Kidney tubule cell (primary cell): ENCODE measurements around the gene TTC27.

Experiments used
- DNase-seq: peaks from one replicate; pipeline ENCODE4 v3.0.0-alpha.2; 2018; ENCODE audit warnings: low spot score

Gene TTC27

DNA sequence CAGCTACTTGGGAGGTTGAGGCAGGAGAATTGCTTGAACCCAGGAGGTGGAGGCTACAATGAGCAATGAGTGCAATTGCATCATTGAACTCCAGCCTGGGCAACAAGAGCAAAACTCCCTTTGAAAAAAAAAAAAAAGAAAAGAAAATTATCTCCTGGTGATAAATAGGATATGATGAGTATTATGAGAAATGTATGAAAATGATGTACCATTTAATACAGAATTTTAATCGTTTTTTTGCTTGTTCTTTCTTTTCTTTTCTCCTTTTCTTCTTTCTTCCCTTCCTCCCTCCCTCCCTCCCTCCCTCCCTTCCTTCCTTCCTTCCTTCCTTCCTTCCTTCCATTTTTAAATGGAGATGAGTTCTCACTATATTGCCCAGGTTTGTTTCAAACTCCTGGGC lies 40.4 kb downstream of the TTC27 start:
- no peak for DNase-seq

DNA sequence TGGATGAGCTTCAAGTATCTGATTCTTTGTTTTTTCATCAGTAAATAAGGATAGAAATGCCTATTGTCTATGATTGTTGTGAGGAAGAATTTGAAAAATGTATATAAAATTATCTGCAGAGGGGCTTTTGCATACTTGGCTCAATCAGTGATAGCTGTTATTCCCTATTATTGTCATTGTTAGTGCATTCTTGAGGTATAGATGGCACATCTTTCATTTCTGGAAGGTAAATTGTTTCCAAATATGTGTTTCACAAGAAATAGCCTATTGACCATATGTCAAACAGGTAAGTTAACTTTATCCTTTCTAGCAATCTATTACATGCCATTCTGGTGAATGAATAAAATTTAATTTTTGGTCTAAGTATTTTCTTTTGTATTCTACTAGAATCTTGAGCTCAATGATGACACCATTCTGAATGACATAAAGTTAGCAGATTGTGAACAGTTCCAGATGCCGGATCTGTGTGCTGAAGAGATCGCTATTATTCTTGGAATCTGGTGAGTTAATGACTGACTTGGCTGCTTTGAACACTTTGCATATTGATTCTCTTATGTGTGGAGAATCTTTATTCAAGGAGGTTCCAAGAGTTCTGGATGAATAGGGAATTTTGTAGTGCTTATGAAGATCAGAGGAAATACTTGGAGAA lies 44.2 kb downstream of the TTC27 start:
- DNase-seq: peak; percentile 21

DNA sequence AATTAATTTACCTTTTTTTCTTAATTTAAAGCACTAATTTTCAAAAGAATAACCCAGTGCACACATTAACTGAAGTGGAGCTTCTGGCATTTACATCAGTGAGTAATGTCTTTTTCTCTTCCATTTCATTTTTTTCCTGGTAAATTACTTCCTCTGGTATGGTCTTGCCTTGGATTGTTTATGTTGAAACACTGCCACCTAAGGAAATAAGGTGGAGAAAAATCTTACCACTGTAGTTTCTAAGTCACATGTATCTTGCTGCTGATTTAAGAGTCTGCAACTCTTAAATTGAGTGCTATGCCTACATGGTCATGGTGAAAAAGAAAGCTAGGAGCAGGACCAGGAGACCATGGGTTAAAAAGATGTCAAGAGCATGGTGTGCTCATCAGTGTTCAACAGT lies 51.0 kb downstream of the TTC27 start:
- DNase-seq: no peak

DNA sequence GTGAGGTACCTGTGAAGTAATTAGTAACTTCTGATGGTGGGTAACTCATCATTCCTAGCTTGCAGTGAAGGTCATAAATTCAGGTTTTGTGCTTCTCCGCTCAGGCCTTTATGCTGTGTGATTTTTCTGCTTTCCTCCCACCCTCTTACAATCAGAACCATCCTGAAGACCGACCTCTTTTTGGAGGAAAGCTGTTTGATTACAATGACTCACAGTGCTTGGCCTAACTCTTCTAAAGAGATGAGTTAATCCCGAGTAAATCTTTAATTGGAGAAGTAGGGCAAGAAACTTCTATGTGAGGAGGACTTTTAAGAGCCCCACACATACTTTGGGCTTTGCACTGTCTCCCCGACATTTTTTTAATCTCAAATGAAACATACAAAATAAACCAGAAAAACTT lies 53.1 kb downstream of the TTC27 start:
- DNase-seq: peak; percentile 49

DNA sequence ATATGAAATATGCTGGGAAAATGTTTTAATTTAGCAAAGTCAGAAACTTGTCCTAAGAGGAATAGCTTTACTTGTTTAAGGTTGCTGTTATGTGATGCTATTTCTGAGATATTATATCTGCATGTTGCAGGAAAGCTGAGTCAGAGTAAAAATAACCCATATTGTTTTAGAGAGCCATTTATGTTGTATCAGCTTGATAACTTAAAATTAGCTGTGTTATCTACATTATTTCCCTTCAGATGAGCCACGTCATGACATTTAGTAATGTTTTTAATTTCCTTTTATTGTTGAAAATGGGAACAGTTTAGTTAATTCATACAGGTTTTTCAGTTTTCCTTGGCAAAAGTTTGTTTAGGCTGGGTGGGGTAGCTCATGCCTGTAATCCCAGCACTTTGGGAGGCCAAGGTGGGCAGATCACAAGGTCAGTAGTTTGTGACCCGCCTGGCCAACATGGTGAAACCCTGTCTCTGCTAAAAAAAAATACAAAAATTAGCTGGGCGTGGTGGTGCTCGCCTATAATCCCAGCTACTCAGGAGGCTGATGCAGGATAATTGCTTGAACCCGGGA lies 55.8 kb downstream of the TTC27 start:
- DNase-seq: no peak

DNA sequence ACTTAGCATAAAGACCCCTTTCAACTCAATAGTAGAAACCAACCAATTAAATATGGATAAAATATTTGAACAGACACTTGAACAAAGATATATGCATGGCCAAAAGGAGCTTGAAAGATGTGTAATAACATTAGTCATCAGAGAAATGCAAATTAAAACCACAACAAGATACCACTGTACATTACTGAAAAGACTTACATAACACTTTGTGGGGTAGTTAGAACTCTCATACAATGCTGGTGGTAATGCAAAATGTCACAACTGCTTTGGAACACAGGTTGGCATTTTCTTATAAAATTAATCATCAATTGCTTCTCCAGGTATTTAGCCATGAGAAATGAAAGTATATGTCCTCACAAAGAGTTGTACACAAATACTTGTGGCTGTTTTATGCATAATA lies 60.7 kb downstream of the TTC27 start:
- DNase-seq: peak; percentile 54

DNA sequence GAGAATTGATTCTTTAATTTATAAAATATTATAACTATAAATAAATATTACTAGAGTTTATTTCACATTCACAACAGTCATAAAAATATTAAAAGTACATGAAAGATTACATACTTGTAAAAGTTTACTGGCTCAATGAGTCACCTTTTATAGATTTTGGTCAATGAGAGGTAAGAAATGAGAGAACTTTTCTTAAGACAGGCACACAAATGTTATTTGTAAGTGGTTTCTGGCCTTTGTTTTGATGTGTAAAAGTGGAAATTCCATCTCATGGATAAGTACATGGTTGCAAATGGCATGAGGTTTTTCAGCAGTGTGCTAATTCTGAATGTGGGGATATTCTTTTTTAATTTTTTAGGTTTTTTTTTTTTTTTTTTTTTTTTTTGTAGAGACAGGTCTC lies 63.8 kb downstream of the TTC27 start:
- DNase-seq: no peak

DNA sequence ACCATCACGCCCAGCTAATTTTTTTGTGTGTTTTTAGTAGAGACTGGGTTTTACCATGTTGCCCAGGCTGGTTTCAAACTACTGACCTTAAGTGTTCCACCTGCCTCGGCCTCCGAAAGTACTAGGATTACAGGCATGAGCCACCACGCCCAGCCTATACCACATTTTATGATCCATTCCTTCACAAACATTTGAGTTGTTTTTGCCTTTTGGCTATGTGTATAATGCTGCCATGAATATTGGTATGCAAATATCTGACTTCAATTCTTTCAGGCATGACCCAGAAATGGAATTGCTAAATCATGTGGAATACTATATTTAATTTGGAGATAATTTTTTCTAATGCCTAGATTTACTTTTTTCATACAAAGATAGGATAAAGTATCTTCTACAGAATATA lies 68.6 kb downstream of the TTC27 start:
- no peak for DNase-seq

DNA sequence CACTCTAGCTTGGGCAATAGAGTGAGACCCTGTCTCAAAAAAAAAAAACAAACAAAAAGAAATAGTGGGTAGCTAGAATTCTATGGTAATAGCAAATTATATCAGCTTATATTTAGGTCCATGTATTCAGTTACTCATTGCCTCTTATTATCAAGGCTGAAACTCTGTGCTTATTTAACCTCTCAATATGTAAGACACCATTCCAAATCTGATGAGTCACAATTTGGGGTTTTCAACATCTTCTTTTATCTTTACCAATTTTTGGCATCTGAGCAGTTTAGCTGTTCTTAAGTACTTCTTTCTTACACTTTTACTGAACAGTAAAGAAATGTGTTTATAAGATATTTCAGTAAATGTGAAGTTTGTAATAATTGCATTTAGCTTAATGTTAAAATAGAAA lies 69.3 kb downstream of the TTC27 start:
- DNase-seq: no peak

DNA sequence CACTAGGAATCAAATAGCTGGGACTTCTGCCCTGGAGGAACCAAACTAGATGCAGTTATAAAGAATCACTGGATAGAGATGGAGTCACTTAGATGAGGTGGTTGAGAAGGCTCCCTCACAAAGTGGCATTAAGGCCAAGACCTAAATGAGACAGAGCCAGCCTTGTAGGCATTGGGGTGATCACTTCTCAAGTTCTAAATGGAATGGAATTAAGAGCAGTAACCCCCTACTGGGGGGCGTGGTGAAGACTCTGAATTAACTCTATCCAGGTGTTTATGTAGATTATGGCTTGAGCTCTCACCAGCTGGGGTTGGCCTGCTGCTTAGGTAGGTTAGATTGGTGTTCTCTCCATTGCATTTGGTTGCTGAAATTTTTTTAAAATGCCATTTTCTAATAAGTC lies 71.3 kb downstream of the TTC27 start:
- DNase-seq: no peak

DNA sequence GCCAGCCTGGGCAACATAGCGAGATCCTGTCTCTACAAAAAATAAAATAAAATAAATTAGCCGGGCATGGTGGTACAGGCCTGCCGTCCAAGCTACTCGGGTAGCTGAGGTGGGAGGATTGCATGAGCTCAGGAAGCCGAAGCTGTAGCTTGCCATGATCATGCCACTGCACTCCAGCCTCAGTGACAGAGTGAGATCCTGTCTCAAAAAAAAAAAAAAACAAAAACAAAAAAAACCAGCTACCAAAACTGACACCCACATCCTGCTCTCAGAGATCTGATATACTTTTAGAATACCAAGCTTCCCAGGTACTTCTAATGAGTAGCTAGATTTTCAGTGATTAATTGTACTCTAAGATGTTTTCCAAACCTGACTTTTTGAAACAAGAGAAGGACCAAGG lies 74.0 kb downstream of the TTC27 start:
- DNase-seq: no peak

DNA sequence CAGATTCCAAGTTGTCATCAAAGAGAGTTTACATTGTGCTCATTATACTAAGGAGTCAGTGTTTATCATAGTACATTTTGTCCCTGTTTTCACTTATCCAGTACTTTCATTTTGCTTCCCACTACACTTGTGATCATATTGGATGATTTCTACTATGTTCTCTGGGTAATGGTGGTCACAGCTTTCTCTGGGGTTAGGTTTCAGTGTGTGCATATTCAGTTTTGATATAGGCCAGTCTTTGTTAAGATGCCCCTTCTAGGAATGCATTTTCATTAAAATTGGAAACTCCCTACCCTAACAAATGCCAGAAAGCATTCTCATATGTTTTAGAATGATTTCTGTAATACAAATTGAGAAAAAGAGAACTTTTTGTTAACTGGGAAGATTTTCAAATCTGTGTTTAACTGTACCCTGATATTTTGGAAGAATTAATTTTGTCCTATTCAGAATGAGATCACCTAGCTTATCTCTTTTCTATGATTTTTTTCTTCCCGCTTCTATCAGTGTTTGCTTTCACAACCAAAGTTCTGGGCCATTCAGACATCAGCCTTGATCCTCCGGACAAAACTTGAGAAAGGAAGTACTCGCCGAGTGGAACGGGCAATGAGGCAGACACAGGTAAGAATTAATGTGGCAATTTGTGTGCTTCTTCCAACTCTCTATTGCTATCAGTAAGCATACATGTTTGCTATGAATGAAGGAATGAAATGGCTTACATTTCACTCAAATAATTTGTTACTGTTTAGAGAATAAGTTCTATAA lies 74.6 kb downstream of the TTC27 start:
- no peak for DNase-seq

DNA sequence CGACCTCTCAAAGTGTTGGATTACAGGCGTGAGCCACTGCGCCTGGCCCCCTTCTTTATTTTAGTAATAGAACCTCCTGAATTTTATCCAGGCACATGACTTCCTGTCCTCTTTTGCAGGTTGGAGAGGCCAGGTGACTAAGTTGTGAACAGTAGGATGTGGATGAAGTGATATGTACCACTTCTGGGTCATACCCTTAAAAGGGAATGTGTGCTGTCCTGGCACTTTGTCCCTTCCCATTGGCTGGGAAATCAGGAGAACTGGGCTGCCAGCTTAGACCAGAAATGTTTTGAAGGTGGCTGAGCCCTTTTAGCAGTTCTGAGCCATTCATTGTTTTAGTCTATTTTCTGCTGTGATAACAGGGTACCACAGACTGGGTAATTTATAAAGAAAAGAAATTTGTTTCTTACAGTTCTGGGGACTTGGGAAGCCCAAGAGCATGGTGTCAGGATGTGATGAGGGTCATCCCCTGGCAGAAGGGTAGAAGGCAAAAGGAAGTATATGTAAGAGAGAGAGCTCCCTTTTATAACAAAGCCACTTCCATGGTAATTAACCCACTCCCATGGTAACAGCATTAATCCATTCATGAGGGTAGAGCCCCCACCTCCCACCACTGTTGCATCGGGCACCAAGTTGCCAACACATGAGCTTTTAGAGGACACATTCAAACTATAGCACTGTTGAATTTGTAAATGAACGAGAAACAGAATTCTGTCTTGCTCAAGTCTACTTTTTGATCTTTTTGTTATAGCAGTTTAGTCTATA lies 79.1 kb downstream of the TTC27 start:
- DNase-seq: peak; percentile 19

DNA sequence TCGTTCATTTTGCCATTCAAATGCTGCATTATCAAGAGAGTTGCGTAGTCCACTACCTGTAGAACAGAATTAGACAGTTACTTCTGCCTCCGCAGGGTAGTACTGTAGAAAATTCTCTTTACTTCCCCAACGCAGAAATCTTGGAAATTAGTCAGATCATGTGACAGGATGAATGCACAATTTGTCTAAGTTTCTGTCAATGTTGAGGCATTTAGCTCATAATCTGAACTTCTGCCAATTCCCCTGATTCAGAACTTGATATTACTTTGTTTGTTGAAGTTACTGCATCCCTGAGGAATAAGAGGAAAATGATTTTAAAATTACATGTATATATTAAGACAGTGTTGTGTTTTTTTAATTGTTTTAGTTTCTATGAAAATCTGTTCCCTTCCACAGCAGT lies 83.4 kb downstream of the TTC27 start:
- peak; percentile 59 for DNase-seq

DNA sequence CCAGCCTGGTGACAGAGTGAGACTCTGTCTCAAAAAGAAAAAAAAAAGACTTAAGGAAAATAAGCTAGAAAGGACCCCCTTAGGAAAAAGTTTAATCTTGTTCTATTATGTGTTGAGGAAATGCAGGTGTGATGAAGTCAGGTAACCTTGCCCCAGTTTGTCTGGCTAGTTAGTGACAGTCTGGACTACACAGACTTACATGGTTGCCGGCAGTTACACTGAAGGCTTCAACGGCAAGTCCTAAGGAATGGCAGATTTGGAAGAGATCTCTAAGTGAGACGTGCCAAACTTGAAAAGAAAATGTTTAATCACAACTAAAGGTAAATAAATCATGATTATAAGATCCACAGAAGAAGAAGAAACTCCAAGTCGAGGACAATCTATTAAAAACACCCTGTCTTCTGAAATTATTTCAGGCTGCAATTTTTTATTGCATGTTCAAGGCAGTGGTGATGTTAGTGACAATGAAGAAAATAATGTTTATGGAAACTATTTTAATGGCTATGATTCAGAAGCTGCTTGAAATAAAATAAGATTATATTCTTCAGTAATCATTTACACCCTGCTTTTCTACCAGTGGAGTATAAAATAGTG lies 84.2 kb downstream of the TTC27 start:
- DNase-seq: no peak

DNA sequence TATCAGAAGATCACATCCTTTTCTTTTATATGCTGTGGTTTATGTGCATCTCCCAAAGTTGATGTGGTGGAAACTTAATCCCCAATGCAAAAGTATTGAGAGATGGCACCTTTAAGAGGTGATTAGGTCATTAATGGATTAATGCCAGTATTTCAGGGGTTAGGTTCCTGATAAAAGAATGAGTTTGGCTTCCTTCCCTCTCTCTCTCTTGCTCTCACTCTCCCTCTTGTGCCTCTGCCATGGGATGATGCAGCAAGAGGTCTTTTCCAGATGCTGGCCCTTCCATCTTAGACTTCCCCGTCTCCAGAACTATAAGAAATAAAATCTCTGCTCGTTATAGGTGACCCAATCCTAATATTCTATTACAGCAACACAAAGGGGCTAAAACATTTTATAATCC lies 85.0 kb downstream of the TTC27 start:
- no peak for DNase-seq

DNA sequence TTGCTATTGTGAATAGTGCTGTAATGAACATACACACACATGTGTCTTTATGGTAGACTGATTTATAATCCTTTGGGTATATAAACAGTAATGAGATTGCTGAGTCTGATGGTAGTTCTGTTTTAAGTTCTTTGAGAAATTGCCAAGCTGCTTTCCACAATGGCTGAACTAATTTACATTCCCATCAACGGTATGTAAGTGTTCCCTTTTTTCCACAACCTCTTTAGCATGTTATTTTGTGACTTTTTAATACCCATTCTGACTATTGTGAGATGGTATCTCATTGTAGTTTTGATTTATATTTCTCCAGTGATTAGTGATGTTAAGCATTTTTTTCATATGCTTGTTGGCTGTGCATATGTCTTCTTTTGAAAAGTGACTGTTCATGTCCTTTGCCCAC lies 86.7 kb downstream of the TTC27 start:
- no peak for DNase-seq

DNA sequence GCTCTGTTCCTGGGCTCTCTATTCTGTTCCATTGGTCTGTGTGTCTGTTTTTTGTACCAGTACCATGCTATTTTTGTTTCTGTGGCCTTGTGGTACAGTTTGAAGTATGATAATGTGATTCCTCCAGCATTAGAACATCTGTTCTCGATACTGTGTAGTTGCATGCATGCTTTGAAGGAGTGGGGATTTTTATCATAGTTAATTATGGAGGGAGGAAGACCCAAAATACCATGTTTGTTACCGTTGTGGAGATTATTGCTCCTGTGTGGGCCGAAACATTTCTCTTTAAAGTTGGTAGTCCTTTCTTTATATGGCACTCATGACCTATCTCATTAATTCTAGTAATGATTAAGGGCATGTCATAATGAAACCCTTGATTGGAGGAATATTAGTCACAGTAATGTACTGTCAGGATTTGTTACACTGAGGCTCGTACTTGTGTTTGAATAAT lies 87.6 kb downstream of the TTC27 start:
- DNase-seq: no peak

DNA sequence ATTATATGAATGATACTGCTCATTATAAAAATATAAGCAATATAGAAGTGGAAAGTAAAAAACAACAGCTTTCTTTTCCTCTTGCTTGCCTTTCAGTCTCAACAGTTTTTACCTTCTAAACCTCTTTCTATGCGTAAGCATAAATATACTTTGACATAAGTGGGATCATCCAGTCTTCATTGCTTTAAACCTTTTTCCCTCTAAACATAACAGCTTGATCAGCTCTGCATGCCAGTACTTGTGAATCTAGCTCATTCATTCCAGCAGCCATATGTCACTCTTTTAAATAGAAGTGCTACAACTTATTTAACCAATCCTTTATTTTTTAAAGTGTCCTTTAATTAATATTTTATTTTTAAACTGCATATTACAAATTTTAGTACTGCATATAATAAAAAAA lies 88.1 kb downstream of the TTC27 start:
- DNase-seq: no peak

DNA sequence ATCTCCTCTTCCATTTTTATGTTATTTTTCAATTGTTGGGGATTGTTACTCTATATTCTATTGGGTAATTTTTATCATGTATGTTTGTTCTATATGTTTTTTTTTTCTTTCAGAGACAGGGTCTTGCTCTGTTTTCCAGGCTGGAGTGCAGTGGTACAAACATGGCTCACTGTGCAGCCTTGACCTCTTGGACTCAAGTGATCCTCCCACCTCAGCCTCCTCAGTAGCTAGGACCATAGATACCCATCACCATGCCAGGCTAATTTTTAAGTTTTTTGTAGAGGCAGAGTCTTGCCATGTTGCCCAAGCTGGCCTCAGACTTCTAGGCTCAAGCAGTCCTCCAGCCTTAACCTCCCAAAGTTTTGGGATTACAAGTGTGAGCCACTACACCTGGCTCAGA lies 88.7 kb downstream of the TTC27 start:
- no peak for DNase-seq

DNA sequence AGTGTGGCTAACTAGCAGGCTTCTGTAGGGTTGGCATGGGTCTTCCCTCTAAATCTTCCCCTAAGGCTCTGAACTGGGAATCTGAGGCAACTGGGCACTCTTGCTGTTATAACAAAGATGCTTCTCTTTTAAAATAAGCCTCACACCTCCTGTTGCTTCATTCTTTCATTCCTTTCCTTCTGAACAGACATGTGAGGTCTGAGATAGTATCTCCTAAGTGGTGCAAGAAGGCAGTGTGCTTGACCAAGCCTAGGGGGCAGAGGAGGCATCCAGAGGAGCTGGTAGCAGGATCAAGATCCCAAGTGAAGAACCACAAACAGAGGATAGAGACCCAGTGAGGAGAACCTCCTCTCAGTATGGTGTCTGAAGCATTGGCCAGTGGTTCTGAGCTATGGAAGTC lies 90.9 kb downstream of the TTC27 start:
- DNase-seq: no peak

DNA sequence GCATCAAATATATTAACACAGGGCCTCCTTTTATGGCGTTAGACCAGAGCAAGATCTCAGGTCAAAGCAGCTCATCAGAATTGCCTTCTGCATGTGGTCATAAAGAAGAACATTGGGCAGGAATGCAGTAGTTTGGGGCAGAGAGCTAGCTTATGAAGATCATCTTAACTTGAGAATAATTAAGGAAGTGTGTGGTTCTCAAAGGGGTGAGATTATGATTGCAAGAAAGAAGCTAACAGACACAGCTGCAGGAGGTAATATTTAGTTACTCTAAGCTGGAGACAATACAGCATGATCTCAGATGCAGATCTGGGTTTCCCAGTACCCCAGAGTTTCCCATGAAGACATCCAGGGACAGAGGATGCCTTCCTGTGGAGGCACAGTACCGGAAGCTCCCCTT lies 91.6 kb downstream of the TTC27 start:
- no peak for DNase-seq
